HCT116 (cell line): ENCODE results near the gene ZBTB20. TPM values are rescaled to one million over a fixed set of nuclear protein-coding genes. Genes with fewer than 3 reads are reported as not detected.

ENCODE experiments used
- ATAC-seq: fragments of 200-7000 bp; cut with Tn5 transposase; 2 replicates; pipeline ENCODE4 v1.9.1; 2020; ENCODE audit warnings: mild to moderate bottlenecking, moderate library complexity
- BruUV-seq: library from RNA; stranded (reverse); fragments of 400-500 nt; replicated peaks from 2 replicates; lab custom pipeline; 2021; lab: Mats Ljungman, UMichigan
- CTCF ChIA-PET: fragments of 300-600 bp; sonication (Branson Sonifier 250); formaldehyde crosslinking; loops from one replicate; lab custom pipeline; 2021; ENCODE audit warnings: antibody characterized with exemption; lab: Charles Lee
- POLR2A ChIA-PET: fragments of 300-600, 350-600 bp; sonication (Branson Sonifier 250); formaldehyde crosslinking; loops from one replicate; lab custom pipeline; 2021; ENCODE audit warnings: antibody characterized with exemption; lab: Charles Lee
- RAD21 ChIA-PET, 2 experiments: fragments of 300-600 bp; sonication (Branson Sonifier 250); formaldehyde crosslinking; loops; one replicate each; lab custom pipeline; 2023; ENCODE audit warnings: low total read pairs in 2 of 2; ENCODE audit not compliant: uncharacterized antibody in 2 of 2, unreplicated experiment in 2 of 2, low non-redundant PET in 1 of 2; lab: Charles Lee
- DNase-seq: peaks from one replicate; pipeline ENCODE4 v3.0.0-alpha.2; 2010; ENCODE audit warnings: low read depth, low spot score
- H2AFZ ChIP-seq: fragments of 200-600 bp; shearing (Covaris generic), sonication (generic); 2 replicates; pipeline ENCODE4 v1.6.1; 2017; ENCODE audit warnings: low read depth, mixed run types, mixed read lengths, antibody characterized with exemption, low read length; ENCODE audit not compliant: poor library complexity, severe bottlenecking
- H3K27ac ChIP-seq: 2 replicates; pipeline ENCODE4 v1.5.1; 2012; ENCODE audit warnings: low read depth, low read length
- H3K27me3 ChIP-seq: fragments of 200-600 bp; sonication (generic); 2 replicates; pipeline ENCODE4 v1.6.1; 2016; ENCODE audit warnings: mixed run types, low read length, mixed read lengths; ENCODE audit not compliant: insufficient read depth
- H3K36me3 ChIP-seq, 2 experiments: fragments of 200-500 bp in 1 of 2; fragments of 200-600 bp in 1 of 2; sonication (Bioruptor generic) in 1 of 2; sonication (generic) in 1 of 2; 2 replicates each; pipeline versions ENCODE4 v1.5.1 to v1.6.1; 2014 to 2016; ENCODE audit warnings: low read length in 2 of 2, inconsistent platforms in 1 of 2, mixed read lengths in 1 of 2, mixed run types in 1 of 2; ENCODE audit not compliant: insufficient read depth in 2 of 2, control insufficient read depth in 1 of 2
- H3K4me1 ChIP-seq, 2 experiments: fragments of 200-600 bp in 1 of 2; sonication (generic) in 1 of 2; 2 replicates each; pipeline versions ENCODE4 v1.5.1 to v1.6.1; 2012 to 2017; ENCODE audit warnings: low read length in 2 of 2, inconsistent platforms in 1 of 2, mild to moderate bottlenecking in 1 of 2, mixed read lengths in 1 of 2, mixed run types in 1 of 2, moderate library complexity in 1 of 2; ENCODE audit not compliant: insufficient read depth in 2 of 2, control insufficient read depth in 1 of 2
- H3K4me2 ChIP-seq: fragments of 200-600 bp; sonication (generic); 2 replicates; pipeline ENCODE4 v1.6.1; 2017; ENCODE audit warnings: mixed run types, low read length, mixed read lengths
- H3K4me3 ChIP-seq, 2 experiments: fragments of 200-600 bp in 1 of 2; sonication (generic) in 1 of 2; replicated peaks in 1 of 2; 2 replicates each; pipeline ENCODE4 v1.5.1; 2011 to 2016; ENCODE audit warnings: low read length in 2 of 2, control low read depth in 1 of 2, low read depth in 1 of 2, mild to moderate bottlenecking in 1 of 2, mixed read lengths in 1 of 2, mixed run types in 1 of 2
- H3K79me2 ChIP-seq: fragments of 200-600 bp; sonication (generic); 2 replicates; pipeline ENCODE4 v1.6.1; 2017; ENCODE audit warnings: mild to moderate bottlenecking, mixed run types, low read length, moderate library complexity, mixed read lengths; ENCODE audit not compliant: insufficient read depth
- H3K9ac ChIP-seq: fragments of 200-600 bp; sonication (generic); 2 replicates; pipeline ENCODE4 v1.6.1; 2016; ENCODE audit warnings: low read length, mixed read lengths
- H3K9me2 ChIP-seq: fragments of 200-600 bp; sonication (generic), shearing (Covaris generic); 2 replicates; pipeline ENCODE4 v1.6.1; 2017; ENCODE audit warnings: mixed run types, mild to moderate bottlenecking, moderate library complexity; ENCODE audit not compliant: insufficient read depth
- H3K9me3 ChIP-seq, 2 experiments: fragments of 200-500 bp in 1 of 2; fragments of 200-600 bp in 1 of 2; sonication (Bioruptor generic) in 1 of 2; sonication (generic) in 1 of 2; 2 replicates each; pipeline ENCODE4 v1.6.1; 2014 to 2017; ENCODE audit warnings: low read length in 2 of 2, mixed read lengths in 2 of 2, inconsistent platforms in 1 of 2, low read depth in 1 of 2, mild to moderate bottlenecking in 1 of 2, mixed run types in 1 of 2, moderate library complexity in 1 of 2; ENCODE audit not compliant: control insufficient read depth in 1 of 2, insufficient read depth in 1 of 2
- H4K20me1 ChIP-seq: fragments of 200-600 bp; sonication (generic), shearing (Covaris generic); 2 replicates; pipeline ENCODE4 v1.6.1; 2017; ENCODE audit warnings: mixed run types, mild to moderate bottlenecking, moderate library complexity; ENCODE audit not compliant: insufficient read depth
- CBX3 ChIP-seq: IDR thresholded peaks from 2 replicates; pipeline ENCODE4 v1.6.1; 2012; ENCODE audit warnings: low read depth
- ELF1 ChIP-seq: IDR thresholded peaks from 2 replicates; pipeline ENCODE4 v1.6.1; 2012; ENCODE audit warnings: low read depth, borderline replicate concordance
- EZH2phosphoT487 ChIP-seq: fragments of 200-600 bp; IDR thresholded peaks from 2 replicates; pipeline ENCODE4 v1.6.1; 2018; ENCODE audit warnings: antibody characterized with exemption, borderline replicate concordance
- MAX ChIP-seq: IDR thresholded peaks from 2 replicates; pipeline ENCODE4 v1.6.1; 2012
- POLR2A ChIP-seq: IDR thresholded peaks from 2 replicates; pipeline ENCODE4 v1.7.0; 2011; ENCODE audit warnings: borderline replicate concordance; ENCODE audit not compliant: insufficient read depth, insufficient read length; ENCODE audit errors: extremely low read depth
- RAD21 ChIP-seq: IDR thresholded peaks from 2 replicates; pipeline ENCODE4 v1.6.1; 2012; ENCODE audit warnings: low read depth, mild to moderate bottlenecking
- REST ChIP-seq: IDR thresholded peaks from 2 replicates; pipeline ENCODE4 v1.6.1; 2012; ENCODE audit warnings: low read depth
- SIN3A ChIP-seq: IDR thresholded peaks from 2 replicates; pipeline ENCODE4 v1.6.1; 2012; ENCODE audit warnings: low read depth
- TCF7L2 ChIP-seq: IDR thresholded peaks from 2 replicates; pipeline ENCODE4 v1.7.0; 2011; ENCODE audit warnings: borderline replicate concordance, inconsistent platforms; ENCODE audit not compliant: insufficient read depth, insufficient read length; ENCODE audit errors: extremely low read depth
- YY1 ChIP-seq: IDR thresholded peaks from 2 replicates; pipeline ENCODE4 v1.6.1; 2011; ENCODE audit warnings: low read length, low read depth, moderate library complexity, mild to moderate bottlenecking; ENCODE audit not compliant: insufficient replicate concordance; ENCODE audit errors: extremely low read depth
- ZBTB33 ChIP-seq: IDR thresholded peaks from 2 replicates; pipeline ENCODE4 v1.6.1; 2011; ENCODE audit warnings: mild to moderate bottlenecking, low read length, moderate library complexity; ENCODE audit not compliant: insufficient replicate concordance; ENCODE audit errors: extremely low read depth
- intact Hi-C: fragments of 100-400 bp; cut with micrococcal nuclease; formaldehyde crosslinking; loops from 2 replicates; pipeline ENCODE4 v1.10.0; 2022
- total RNA-seq: library from RNA; stranded (reverse); gene quantifications from one replicate; pipeline ENCODE4 v1.2.1, GENCODE V29; 2021; ENCODE audit not compliant: unreplicated experiment

Gene ZBTB20
- total RNA-seq, 1 experiment from 2014 or later, result 42.1 TPM

GRCh38 chr3:115074502-115074901, 72.6 kb downstream of the ZBTB20 start:
- Histone ChIP-seq H3K4me3 (no peak overlapping the region), H2AFZ (no peak overlapping the region), H3K36me3 (peaks cover 0 to 6% of the 10 kb centered on the region in 2 experiments; a peak in 1 of 4 replicates), H3K4me1 (peaks cover 8 to 30% of the 10 kb centered on the region in 2 experiments; a peak in 3 of 4 replicates), H3K27me3 (no peaks in the 10 kb centered on the region), H4K20me1 (no peaks in the 10 kb centered on the region), H3K9me2 (no peaks in the 10 kb centered on the region), H3K9me3 (no peaks in the 10 kb centered on the region), H3K27ac (no peak overlapping the region), H3K4me2 (no peak overlapping the region), H3K79me2 (no peaks in the 10 kb centered on the region), H3K9ac (no peak overlapping the region)
- TF ChIP-seq CBX3 (no peak), TCF7L2 (no peak), MAX (no peak), EZH2phosphoT487 (no peak), YY1 (no peak), ZBTB33 (no peak), ELF1 (no peak), RAD21 (no peak), REST (no peak), SIN3A (no peak), POLR2A (no peak)
- BruUV-seq, result no TSS peak
- no peak for ATAC-seq
- RAD21 ChIA-PET, result interaction anchor here in 1 of 2 experiments (0.6 kb wide), 1 partner anchor 94 kb away, joined by 3 read pairs; no protein-coding TSS in a partner anchor
- CTCF ChIA-PET, result no interaction called here
- DNase-seq, result no peak
- intact Hi-C loops, result no loop called here
- POLR2A ChIA-PET, result no interaction called here
